GM18498 (cell line): ENCODE data around the gene CTSE.
"Not testable (repeated sequence)": the region's sequence is repeated elsewhere in the genome, so short reads cannot be mapped to it uniquely, and the experiment has no call there.

Experiments
- ATAC-seq: cut with Tn5 transposase; IDR thresholded peaks from one replicate; pipeline ENCODE4 v1.9.1; 2021; ENCODE audit warnings: mild to moderate bottlenecking, moderate library complexity; ENCODE audit not compliant: unreplicated experiment

Gene CTSE

DNA sequence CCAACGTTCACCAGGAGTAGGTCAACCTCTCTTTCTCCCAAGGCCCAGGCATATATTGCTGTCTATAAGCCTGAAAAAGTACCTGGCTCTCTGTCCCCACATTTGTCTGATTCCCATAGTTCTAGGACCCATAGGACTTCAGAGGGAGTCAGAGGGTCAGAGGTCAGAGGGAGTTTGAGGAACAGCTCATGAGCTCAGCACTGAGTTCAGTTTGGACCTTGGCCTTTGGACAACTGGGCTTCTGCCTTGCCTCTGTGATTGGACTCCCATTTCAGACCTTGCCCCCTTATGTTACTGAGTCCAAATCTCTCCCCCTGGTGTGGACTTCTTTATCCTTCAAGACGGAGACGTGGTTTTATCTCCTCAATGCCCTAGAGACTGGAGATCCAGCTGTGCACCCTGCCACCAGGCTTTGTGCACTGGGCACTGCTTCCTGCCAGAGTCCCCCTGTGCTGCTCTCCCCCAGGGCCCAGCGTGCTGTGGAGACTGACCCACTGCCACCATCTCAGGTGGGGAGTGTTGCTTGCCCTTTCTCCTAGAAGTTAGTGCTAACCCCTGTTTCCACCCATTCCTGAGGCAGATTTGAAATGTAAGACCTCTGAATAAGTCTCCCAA, 3.2 kb downstream of the CTSE start:
- no peak for ATAC-seq

DNA sequence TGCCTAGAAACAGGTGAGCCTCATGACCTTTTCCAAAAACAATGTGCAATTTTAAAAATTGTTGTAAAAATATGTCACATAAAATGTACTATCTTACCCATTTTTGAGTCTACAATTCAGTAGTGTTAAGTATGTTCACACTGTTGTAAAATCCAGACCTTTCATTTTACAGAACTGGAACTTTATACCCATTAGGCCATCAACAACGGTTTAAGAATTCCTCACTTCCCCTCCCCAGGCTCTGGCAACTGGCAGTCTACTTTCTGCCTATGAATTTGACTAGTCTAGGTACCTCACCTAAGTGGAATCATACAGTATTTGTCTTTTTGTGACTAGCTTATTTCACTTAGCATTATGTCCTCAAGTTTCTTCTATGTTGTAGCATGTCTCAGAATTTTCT, 8.6 kb downstream of the CTSE start:
- ATAC-seq: no peak

DNA sequence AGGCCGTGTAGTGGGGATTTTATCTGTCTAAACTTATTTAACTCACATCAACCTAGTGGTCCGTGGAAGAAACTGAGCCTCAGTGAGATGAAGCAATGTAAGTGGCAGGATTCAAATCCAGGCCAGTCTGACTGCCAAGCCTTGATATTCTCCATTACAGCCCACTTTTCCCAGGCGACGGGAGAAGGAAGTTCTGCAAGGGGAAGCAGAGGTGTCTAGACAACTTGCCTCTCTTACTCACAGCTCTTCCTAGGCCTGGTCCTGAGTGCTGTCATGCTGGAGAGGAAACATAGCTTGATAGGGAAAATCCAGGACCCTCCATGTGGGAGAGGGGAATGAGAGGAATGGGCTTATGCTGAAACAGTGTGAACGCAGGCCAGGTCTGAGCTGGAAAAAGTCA, 9.1 kb downstream of the CTSE start:
- ATAC-seq: no peak

DNA sequence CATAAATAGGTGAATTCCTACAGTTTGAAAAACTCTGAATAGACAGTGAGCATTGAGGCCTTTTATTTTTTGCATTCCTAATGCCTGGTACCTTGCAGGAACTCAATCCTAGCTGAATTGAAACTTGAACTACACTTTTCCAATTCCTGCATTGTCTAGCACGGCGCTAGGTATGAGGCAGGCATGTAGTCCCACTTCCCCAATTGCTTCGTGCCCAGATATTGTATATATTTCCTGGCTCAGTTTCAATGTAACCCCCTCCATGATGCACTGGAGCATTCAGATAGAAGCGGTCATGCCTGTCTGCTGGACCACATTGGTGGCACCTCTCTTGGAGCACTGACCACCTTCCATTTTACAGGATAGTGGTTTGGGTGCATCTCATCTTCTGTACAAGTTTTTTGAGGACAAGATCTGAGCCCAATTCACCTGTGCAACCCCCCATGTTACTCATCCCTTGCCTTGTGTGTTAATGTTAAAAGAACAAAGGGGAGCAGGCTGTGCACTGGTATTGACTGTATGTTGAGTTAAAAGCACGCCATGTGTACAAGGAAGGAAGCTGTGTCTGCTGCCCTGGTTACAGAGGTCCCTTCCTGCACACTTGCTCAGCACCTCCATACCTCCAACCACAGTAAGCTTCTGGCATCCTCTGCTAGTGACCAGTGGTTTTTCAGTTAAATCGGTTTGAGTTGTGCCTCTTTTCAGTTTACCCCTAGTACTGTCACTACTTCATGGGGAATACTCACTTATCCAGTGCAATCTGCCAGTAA, 10.5 kb downstream of the CTSE start:
- no peak for ATAC-seq

DNA sequence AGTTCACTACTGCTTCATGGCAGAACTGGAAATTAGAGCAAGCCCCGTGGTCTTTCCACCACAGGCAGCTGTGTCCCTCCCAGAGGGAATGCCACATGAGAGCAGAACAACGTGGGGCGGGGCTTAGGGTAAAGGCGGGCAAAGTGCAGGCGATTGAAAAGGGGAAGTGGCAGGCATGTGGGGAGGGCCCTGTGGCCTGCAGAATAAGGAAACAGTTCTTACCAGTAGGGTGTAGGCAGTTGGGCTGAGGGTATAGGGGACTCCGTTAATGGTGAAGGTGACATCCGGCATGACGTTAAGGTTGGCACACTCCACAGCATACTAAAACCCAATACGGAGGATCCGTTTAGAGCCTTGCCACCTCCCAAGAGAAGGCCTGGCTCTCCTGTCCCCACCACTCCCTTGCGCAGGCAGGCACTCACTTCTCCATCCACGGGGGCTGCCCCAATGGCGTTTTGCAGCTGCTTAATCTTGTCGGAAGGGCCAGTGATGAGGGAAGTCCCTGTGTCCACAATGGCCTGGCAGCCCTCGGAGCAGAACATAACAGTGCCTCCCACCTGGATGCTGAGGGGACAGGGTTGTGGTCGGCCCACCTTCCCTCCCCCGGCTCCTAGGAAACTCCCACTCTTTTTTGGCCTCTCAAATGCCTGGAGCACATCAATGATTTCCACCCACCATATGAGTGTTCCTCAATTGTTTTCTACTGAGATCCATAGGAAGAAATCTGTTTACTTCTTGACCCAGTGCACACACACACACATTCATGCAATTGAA, 11.4 kb downstream of the CTSE start:
- peak; percentile 97 for ATAC-seq

DNA sequence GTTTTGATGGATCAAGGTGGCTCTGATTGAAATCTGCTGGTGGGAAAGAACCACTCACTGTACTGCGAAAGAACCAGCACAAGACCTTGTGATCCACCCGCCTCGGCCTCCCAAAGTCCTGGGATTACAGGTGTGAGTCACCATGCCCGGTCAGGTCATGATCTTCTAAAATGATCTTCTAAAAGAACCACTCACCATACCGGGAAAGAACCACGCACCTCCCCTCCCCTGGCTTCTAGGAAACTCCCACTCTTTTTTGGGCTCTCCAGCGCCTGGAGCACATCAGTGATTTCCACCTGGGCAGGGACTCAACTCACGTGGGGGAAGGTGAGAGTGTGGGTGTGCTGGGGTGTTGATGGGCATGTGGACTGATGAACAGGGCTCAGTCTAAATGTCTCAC, 12.6 kb downstream of the CTSE start:
- no peak for ATAC-seq

DNA sequence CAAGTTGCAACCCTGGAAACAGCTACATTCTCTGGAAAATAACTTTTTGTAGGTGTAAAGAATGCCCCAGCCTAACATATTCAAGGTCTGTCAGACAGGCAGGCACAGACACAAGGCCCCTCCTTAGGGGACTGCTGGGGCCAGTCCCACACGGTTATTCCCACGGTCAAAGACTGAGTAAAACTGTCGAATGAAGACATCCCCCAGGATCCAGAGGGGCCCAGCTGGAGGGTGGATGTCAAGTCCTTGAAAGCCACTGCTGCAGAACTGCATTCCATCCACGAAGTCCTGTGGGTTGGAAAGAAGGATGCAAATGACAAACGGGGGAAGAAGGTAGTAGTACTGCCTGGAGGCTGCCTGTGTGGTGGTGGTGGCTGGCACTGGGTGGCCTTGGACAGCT, 13.6 kb downstream of the CTSE start:
- ATAC-seq: no peak

DNA sequence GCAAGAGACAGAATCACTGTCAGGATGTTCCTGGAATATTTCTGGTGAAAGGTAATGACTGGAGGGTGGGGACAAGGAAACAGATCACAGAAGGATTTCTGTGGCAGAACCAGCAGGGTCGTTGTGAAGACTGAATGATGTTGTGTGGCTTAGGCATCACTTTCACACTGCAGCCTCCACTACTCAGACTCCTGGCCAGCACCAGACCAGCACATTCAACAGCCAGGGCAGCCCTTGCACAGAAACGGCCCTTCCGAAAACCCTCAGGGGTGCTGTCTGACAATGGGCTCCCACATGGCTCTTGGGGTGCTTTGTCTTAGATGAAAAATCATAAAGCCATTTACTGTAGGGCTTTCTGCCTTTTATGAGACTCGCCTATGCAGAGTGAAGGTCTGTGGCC, 16.7 kb downstream of the CTSE start:
- ATAC-seq: no peak

DNA sequence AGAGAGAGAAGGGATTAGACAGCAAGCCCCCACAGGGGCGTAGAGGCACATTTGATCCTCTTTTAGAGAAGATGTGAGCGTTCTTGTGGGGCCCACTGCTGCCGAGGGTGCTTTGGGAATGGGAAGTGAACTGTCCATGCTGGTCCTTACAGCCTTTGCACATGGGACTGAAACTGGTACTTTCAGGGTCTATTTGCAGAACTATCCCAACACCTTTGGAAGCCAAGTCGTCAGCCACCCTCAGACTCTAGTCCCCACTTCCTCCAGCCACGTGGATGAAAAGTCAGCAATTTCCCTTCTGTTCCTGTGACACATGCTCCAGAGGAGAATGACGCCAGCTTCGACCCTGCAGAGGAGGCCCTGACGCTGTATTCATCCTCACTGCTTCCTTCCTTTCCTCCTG, 17.9 kb downstream of the CTSE start:
- no peak for ATAC-seq

DNA sequence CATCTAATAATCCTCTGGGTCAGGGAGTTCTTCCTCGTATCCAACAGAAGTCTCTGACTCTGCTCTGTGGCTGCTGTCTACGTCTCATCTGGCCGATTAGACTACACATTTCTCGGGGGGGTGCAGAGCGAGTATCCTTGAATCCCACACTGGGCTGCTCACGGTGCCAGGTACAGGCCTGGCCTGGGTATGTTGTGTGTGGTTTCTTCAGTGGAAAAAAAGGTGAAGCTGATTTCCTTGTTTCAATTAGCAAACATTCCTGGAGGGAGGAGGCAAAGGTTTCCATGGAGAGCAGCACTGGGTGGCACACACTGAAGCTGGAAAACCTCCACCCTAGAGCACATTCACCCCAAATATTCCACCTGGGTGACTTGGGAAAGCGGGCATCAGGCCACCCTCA, 18.5 kb downstream of the CTSE start:
- ATAC-seq: no peak

DNA sequence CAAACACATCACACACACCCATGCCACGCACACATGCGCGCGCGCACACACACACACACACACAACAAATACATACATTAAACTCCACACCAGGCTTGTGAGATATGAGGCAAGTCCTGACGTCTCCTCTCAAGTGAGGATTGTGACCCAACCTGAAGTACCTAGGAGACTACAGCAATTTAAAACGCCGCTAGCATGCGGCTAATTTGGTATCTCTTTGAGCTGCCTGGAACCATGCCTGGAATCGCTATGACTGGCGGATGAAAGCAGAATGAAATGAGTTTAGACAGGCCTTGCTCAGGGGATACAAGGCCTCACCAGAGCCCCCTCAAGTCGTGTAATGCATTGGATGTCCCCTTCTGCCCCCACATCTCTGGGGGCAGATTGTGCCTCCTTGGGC, 18.9 kb downstream of the CTSE start:
- no peak for ATAC-seq

DNA sequence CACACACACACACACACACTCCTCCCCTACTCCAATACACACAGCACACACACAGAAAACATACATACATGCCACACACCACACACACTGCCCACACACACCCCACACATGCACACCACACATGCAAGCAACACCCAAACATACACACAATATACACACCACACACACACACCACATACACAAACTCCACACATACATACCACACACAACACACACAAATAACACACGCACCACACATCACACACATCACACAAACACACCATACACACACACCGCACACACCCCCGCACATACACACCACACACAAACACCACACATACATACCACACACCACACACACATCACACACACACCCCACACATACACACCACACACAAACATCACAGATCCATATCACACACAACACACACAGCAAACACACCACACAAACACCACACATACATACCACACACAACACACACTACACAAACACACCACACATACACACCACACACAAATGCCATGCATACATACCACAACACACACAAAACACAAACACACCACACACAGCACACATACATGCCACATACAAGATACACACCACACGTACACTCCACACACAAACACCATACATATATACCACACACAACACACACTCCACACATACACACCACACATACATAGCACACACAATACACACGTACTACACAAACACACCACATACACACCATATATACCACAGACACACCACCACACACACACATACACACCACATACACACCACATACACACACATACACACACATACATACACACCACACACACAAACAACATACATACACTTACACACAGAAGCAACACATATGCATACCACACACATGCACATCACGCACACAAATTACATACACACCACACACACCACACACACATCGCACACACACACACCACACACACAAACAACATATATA, 19.6 kb downstream of the CTSE start:
- ATAC-seq: no peak

DNA sequence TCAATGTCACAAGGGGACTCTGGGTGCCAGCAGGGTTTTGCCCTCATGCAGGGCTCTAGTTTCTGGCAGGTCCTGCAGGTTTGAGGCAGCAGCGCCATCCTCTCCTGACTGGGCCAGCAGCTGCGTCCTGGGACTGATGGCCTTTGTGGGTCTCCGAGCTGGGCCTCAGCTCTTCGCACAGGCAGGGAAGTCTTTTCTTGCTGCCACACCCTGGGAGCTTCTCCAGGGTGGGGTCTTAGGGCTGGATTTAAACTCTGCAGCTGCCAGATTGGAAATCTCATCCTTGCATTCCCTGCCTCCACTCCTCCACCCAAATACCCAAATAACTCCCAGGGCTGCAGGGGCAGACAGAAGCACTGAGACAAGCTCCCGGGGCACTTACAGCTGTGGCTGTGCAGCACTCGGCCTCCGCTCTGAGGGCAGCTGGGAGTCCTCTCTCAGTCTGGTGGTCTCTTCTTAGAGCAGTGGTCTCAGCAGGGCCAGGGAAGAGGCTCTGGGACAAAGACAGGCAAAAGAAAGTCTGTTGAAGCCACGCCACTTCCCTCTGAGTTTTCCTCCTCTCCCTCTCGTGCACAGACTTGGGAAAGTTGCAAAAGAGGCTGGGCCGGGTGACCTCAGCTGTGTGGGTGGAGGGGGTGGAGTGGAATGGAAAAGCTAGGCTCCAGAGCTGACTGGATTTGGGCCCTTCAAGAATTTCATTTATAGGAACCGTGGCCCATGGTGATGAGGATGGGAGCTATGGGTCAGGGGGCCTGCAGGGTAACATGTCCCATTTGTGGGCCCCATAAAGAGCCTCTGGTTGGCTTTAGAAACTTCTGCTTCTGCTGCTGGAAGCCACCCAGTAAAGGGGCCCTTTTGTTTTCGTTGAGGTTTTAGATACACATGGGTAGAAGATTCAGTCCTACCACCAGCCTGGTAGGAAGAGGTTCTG, 20.6 kb downstream of the CTSE start, which contains the start of gene RAB7B:
Gene RAB7B, minus strand, starts transcription at position 525 of the 931 bp plus-strand sequence. CDS start 9,260 bp downstream, outside the sequence.
- no peak for ATAC-seq

DNA sequence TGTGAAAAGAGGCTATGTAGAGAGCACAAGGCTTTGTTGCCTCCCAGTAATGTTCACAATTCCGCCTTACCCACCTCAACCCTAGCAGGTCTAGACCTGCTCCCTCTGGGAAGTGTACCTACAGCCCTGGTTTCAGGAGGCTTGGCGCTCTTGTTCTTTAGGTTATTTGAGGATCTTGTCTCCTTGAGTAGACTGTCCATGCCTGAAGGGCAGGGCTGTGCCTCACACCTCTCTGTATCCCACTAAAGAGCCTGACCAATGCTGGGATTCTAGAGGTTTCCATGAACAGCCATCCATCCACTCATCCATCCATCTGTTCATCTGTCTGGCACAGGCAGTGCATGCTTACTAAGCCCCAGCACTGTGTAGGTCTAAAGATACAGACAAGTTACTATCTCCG, 21.5 kb downstream of the CTSE start:
- no peak for ATAC-seq

DNA sequence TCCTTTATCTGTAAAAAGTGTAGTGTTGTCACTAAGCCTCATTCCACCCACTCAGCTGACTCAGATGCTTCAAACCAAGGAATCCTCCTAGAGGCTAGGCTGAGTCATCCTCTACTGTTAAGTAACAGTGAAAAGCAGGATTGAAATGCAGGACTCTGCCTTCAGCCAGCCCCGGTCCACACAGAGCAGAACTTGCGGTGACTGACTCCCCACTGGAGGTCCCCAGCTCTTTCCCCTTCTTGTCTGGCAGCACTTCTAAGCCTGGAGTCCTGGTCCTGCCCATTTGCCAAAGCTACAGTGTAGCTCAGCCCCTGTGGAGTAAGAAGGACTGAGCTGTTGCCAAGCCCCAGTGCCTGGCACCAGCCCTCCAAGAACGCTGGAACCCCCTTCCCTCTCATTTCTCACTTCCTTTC, 22.2 kb downstream of the CTSE start:
- no peak for ATAC-seq

DNA sequence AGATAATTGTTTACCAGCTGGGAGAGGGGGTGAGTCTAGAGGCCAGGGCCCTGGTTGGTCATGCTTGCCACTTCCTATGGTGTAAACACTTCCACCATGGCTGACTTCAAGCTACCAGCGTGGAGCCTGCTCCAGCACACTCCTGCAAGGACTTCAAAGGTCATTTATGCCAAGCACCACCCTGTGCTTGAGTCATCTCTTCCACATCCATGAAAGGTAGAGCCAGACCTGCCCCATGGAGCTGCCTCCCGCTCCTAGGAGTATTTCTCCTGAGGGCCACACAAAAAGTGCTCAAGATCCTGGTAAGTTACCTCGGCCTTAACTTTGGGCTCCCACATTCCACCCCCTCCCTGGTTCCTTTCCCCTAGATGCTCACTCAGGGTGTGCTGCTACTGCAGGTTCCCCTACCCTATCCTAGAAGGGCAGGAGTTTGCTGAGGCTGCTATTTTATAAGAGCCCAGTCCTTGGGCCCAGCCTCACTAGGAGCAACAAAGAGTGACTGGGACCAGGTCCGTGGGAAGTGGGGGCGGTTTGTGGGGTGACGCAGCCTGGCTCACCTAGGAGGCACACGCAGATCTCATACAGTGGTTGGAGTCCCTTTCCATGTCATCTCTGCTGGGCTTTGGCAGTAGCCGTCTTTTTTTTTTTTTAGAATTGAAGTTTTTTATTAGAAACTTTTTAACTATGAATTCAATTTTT, 22.9 kb downstream of the CTSE start:
- no peak for ATAC-seq

DNA sequence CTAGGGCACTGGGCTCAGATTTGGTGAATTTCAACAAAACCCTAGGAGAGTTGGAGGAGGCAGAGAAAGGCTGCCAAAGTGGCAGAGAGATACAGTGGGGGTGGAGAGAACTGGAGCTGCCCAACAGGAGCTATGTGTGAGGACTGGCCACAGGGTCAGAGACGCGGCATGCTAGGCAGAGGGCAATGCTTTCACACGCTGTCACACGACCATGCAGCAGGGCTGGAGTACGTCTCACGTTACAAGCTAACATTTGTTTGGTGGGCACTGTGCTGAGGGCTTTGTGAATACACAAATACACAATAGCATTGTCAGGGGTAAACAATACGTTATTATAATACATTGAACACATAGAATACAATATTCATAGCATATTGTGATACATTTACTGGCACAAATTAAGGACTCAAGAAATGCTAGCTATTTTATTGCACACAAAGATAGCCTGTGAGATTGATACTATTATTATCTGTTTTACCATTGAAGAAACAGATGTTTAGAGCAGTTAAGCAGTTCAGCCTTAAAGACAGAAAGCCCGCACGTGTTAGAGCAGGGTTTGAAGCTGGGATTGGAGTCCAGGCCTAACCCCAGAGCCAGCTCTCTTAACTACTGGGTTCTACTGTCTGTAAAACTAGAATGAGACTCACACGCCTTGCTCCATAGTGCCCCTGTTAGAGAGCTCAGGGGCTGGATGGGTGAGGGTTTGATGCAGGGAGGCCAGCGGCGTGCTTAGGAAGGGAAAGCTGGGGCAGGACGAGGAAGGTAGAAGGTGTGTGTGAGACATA, 25.0 kb downstream of the CTSE start:
- ATAC-seq: no peak

DNA sequence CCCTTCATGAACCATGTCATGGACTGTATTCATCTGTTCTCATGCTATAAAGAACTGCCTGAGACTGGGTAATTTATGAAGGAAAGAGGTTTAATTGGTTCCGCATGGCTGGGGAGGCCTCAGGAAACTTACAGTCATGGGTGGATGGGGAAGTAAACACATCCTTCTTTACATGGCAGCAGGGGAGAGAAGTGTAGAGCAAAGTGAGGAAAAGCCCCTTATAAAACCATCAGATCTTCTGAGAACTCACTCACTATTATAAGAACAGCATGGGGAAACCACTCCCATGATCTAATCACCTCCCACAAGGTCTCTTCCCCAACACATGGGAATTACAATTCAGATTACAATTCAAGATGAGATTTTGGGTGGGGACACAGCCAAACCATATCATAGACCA, 27.1 kb downstream of the CTSE start:
- ATAC-seq: not testable (repeated sequence)
